ENCODE results near the gene CCDC148.
"Not testable (repeated sequence)": the region's sequence is repeated elsewhere in the genome, so short reads cannot be mapped to it uniquely, and the experiment has no call there.

CCDC148 gene

GRCh38 chr2:158413581-158413980 lies 43.0 kb downstream of the CCDC148 start:
- DNase-seq: no peak

GRCh38 chr2:158412206-158412605 lies 44.3 kb downstream of the CCDC148 start:
- DNase-seq: no peak

GRCh38 chr2:158411748-158412147 lies 44.8 kb downstream of the CCDC148 start:
- no peak for DNase-seq

GRCh38 chr2:158410132-158410531 lies 46.4 kb downstream of the CCDC148 start:
- DNase-seq: no peak

- DNase-seq: no peak
Measured at GRCh38 chr2:158407031-158407430, 49.5 kb downstream of the CCDC148 start.

GRCh38 chr2:158405341-158405740 lies 51.2 kb downstream of the CCDC148 start:
- DNase-seq: no peak

- no peak for DNase-seq
Measured at GRCh38 chr2:158403237-158403636, 53.3 kb downstream of the CCDC148 start.

- no peak for DNase-seq
Measured at GRCh38 chr2:158402665-158403064, 53.9 kb downstream of the CCDC148 start.

GRCh38 chr2:158395166-158395565 lies 61.4 kb downstream of the CCDC148 start:
- no peak for DNase-seq

GRCh38 chr2:158394453-158394852 lies 62.1 kb downstream of the CCDC148 start:
- DNase-seq: no peak

- no peak for DNase-seq
Measured at GRCh38 chr2:158393886-158394285, 62.7 kb downstream of the CCDC148 start.

- no peak for DNase-seq
Measured at GRCh38 chr2:158392687-158393086, 63.9 kb downstream of the CCDC148 start.

GRCh38 chr2:158391876-158392275 lies 64.7 kb downstream of the CCDC148 start:
- DNase-seq: no peak

- no peak for DNase-seq
Measured at GRCh38 chr2:158391361-158391760, 65.2 kb downstream of the CCDC148 start.

GRCh38 chr2:158388159-158388558 lies 68.4 kb downstream of the CCDC148 start:
- DNase-seq: no peak

GRCh38 chr2:158385646-158386045 lies 70.9 kb downstream of the CCDC148 start:
- DNase-seq: no peak

GRCh38 chr2:158381978-158382377 lies 74.6 kb downstream of the CCDC148 start:
- no peak for DNase-seq

- no peak for DNase-seq
Measured at GRCh38 chr2:158381205-158381604, 75.3 kb downstream of the CCDC148 start.

GRCh38 chr2:158380746-158381145 lies 75.8 kb downstream of the CCDC148 start:
- no peak for DNase-seq

GRCh38 chr2:158378926-158379325 lies 77.6 kb downstream of the CCDC148 start:
- DNase-seq: no peak

- DNase-seq: no peak
Measured at GRCh38 chr2:158366342-158366741, 90.2 kb downstream of the CCDC148 start.

GRCh38 chr2:158359846-158360245 lies 96.7 kb downstream of the CCDC148 start:
- peak in 1 of 2 experiments; percentile 20 for DNase-seq

- DNase-seq: no peak
Measured at GRCh38 chr2:158357699-158358098, 98.9 kb downstream of the CCDC148 start.

GRCh38 chr2:158357122-158357521 lies 99.4 kb downstream of the CCDC148 start:
- no peak for DNase-seq

GRCh38 chr2:158351466-158351816 lies 105.1 kb downstream of the CCDC148 start:
- not testable (repeated sequence) for DNase-seq

All from activated T-cell treated with anti-CD3 and anti-CD28 coated beads, Interleukin-2, amount 50 U/mL, for 48 hours (primary cell).